Stomach (tissue), 9 donors: ENCODE data around the gene MACROD1. TPM values are rescaled to one million over a fixed set of nuclear protein-coding genes. Genes with fewer than 3 reads are reported as not detected.

ENCODE experiments used
- DNase-seq, 2 donors: peaks; one replicate each; pipeline versions ENCODE4 v3.0.0 to v3.0.0-alpha.2; 2013 to 2019
- H3K27ac ChIP-seq, 5 donors: fragments of 200-600 bp in 4 of 5; sonication (generic) in 4 of 5; one replicate each; pipeline ENCODE4 v1.5.1; 2013 to 2019; ENCODE audit warnings: mild to moderate bottlenecking in 1 of 5, moderate library complexity in 1 of 5
- H3K27me3 ChIP-seq, 3 donors: fragments of 200-600 bp; sonication (generic); one replicate each; pipeline ENCODE4 v1.5.1; 2017 to 2019; ENCODE audit warnings: mixed run types in 1 of 3
- H3K36me3 ChIP-seq, 4 donors: fragments of 200-600 bp; sonication (generic); 1 replicate in 3 of 4; 2 replicates in 1 of 4; pipeline ENCODE4 v1.5.1; 2016 to 2019
- H3K4me1 ChIP-seq, 4 donors: fragments of 200-600 bp; sonication (generic); one replicate each; pipeline ENCODE4 v1.5.1; 2016 to 2019
- H3K4me3 ChIP-seq, 4 donors: fragments of 200-600 bp; sonication (generic) in 3 of 4; one replicate each; pipeline ENCODE4 v1.5.1; 2016 to 2019; ENCODE audit warnings: mild to moderate bottlenecking in 1 of 4
- H3K9me3 ChIP-seq, 4 donors: fragments of 200-600 bp; sonication (generic); one replicate each; pipeline ENCODE4 v1.5.1; 2016 to 2019
- EP300 ChIP-seq: sonication (generic); formaldehyde crosslinking; IDR thresholded peaks from one replicate; pipeline ENCODE4 v1.6.1; 2017; ENCODE audit warnings: antibody characterized with exemption
- POLR2A ChIP-seq, 4 donors: fragments of 450-650 bp; IDR thresholded peaks; one replicate each; pipeline ENCODE4 v1.6.1; 2016; ENCODE audit warnings: antibody characterized with exemption in 4 of 4, control low read depth in 2 of 4, mild to moderate bottlenecking in 1 of 4, moderate library complexity in 1 of 4
- POLR2AphosphoS5 ChIP-seq, 3 donors: sonication (generic); formaldehyde crosslinking; IDR thresholded peaks; one replicate each; pipeline ENCODE4 v1.6.1; 2016; ENCODE audit warnings: antibody characterized with exemption in 3 of 3
- WGBS, 5 donors: extraction: QIAGEN DNeasy Blood & Tissue Kit in 3 of 5; methylation state at CpG; one replicate each; pipeline versions ENCODE4 v1.1.5 to v1.1.7; 2013 to 2018; 5-methylcytosine and 5-hydroxymethylcytosine counted together
- intact Hi-C: fragments of 100-400 bp; cut with DNase I; formaldehyde crosslinking; loops from one replicate; pipeline ENCODE4 v1.15.1; 2023; ENCODE audit warnings: low total_unique reads
- polyA plus RNA-seq, 3 donors: library from polyadenylated mRNA; stranded (reverse); fragments of 200-250 nt; gene quantifications; one replicate each; pipeline ENCODE4 v1.2.3, GENCODE V29; 2013
- total RNA-seq, 5 donors: library from RNA; depleted of rRNA; stranded (reverse); fragments of >200 nt; gene quantifications; one replicate each; pipeline versions ENCODE4 v1.1.0 to v1.2.3, GENCODE V29; 2014 to 2016
- TF ChIP-seq, protein P1 (sequence below), 7 experiments: fragments of 450-650 bp in 4 of 7; fragments of 200-600 bp in 3 of 7; sonication (generic) in 3 of 7; IDR thresholded peaks; one replicate each; pipeline ENCODE4 v1.5.1; 2016 to 2019; ENCODE audit warnings: antibody characterized with exemption in 7 of 7, control low read depth in 2 of 7, mild to moderate bottlenecking in 1 of 7
- donor health status: healthy with polysubstance abuse.
- donor health status: Bipolar disorder and iron deficiency.
- donor health status: healthy.

MACROD1 gene
- total and polyA plus RNA-seq, 8 donors, result 18.0 to 283 (median 47.4) TPM

DNA sequence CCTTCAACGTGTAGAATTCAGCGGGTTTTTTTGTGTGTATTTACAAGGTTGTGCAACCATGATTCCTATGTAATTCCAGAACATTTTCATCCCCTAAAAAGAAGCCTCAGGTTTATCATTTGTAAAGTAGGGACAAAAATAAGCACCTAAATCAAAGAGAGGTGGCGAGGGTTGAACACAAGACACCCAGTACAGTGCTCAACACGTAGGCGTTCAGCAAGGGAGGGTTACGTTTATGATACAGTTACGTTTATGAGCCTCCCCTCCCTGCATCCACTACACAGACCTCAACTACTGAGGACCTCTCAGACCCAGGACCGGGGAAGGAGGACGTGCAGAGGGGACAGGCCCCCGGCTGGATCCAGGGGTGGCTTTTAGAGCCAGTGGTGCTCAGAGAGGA, 85.5 kb downstream of the MACROD1 start:
- DNase-seq, result no peak
- H3K36me3 ChIP-seq, result no peaks in the 10 kb centered on the region
- no peaks in the 10 kb centered on the region for H3K9me3 ChIP-seq
- H3K4me3 ChIP-seq, result no peak overlapping the region
- no peaks in the 10 kb centered on the region for H3K27me3 ChIP-seq
- WGBS, 5 donors, result 88 to 95% (median 92%) methylated on average over 9 to 10 of the region's 10 CpGs
- intact Hi-C loops, result no loop called here
- H3K27ac ChIP-seq, result no peak overlapping the region
- TF ChIP-seq, protein P1, sequence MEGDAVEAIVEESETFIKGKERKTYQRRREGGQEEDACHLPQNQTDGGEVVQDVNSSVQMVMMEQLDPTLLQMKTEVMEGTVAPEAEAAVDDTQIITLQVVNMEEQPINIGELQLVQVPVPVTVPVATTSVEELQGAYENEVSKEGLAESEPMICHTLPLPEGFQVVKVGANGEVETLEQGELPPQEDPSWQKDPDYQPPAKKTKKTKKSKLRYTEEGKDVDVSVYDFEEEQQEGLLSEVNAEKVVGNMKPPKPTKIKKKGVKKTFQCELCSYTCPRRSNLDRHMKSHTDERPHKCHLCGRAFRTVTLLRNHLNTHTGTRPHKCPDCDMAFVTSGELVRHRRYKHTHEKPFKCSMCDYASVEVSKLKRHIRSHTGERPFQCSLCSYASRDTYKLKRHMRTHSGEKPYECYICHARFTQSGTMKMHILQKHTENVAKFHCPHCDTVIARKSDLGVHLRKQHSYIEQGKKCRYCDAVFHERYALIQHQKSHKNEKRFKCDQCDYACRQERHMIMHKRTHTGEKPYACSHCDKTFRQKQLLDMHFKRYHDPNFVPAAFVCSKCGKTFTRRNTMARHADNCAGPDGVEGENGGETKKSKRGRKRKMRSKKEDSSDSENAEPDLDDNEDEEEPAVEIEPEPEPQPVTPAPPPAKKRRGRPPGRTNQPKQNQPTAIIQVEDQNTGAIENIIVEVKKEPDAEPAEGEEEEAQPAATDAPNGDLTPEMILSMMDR (IDR thresholded peaks at IDR 0.05), result no peak
- TF ChIP-seq POLR2AphosphoS5 (IDR thresholded peaks at IDR 0.05), result no peak
- no peak for TF ChIP-seq EP300
- TF ChIP-seq POLR2A (IDR thresholded peaks at IDR 0.05), result no peak
- H3K4me1 ChIP-seq, result peaks cover 0 to 15% (median 6%) of the 10 kb centered on the region in 4 donors

DNA sequence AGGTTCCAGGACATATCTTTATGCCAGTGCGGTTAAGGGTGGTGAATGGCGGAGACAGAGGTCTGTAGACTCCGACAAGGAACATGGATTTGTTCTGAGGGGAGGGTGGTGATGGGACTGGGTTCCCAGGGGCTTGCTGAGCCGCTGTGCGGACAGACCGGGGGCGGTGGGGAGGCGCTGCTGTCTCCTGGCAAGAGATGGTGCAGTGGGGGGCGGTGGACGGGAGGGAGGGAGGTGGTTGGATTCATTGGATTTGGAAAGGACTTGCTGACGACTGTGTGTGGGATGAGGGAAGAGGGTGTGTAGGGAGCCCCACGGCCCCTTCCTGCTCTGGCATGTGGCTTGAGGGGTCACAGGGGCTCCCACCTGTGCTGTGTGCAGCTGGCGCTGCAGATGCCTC, 87.0 kb downstream of the MACROD1 start:
- Histone ChIP-seq H3K27me3 (no peaks in the 10 kb centered on the region), H3K27ac (no peak overlapping the region), H3K4me1 (peaks cover 0 to 3% (median 1%) of the 10 kb centered on the region in 4 donors), H3K36me3 (no peaks in the 10 kb centered on the region), H3K4me3 (no peak overlapping the region), H3K9me3 (no peaks in the 10 kb centered on the region)
- 77 to 84% (median 79%) methylated on average over 13 of the region's 13 CpGs for WGBS, 5 donors
- TF ChIP-seq POLR2A (IDR thresholded peaks at IDR 0.05) (no peak), EP300 (no peak), POLR2AphosphoS5 (IDR thresholded peaks at IDR 0.05) (no peak)
- TF ChIP-seq, protein P1 (IDR thresholded peaks at IDR 0.05), result no peak
- intact Hi-C loops, result no loop called here
- no peak for DNase-seq

DNA sequence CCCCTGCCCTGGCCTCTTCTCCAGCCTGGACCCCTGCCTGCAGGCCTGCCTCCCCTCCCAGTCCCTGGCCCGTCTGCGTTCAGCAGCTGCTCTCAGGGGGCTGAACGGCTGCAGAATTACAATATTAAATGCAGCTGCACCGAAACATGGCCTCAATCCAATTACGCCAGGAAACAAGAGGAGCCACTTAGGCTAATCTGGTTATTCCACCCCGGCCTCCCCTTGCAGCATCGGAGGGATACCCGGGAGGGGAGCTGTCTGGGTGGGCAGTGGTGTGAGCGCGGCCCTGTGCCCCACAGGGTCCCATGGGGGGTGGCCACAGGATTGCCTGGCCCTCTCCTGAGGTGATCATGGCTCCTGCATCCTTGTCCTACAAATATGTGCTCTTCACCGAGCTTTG, 87.6 kb downstream of the MACROD1 start:
- Histone ChIP-seq H3K27me3 (no peaks in the 10 kb centered on the region), H3K4me1 (peaks cover 0 to 3% (median 0%) of the 10 kb centered on the region in 4 donors), H3K9me3 (no peaks in the 10 kb centered on the region), H3K27ac (no peak overlapping the region), H3K4me3 (no peak overlapping the region), H3K36me3 (no peaks in the 10 kb centered on the region)
- intact Hi-C loops, result no loop called here
- WGBS, 5 donors, result 76 to 86% (median 79%) methylated on average over 11 of the region's 11 CpGs
- DNase-seq, result peak in 1 of 2 donors; percentile 82
- no peak for TF ChIP-seq EP300
- TF ChIP-seq POLR2AphosphoS5 (IDR thresholded peaks at IDR 0.05), result no peak
- TF ChIP-seq, protein P1 (IDR thresholded peaks at IDR 0.05), result no peak
- no peak for TF ChIP-seq POLR2A (IDR thresholded peaks at IDR 0.05)

DNA sequence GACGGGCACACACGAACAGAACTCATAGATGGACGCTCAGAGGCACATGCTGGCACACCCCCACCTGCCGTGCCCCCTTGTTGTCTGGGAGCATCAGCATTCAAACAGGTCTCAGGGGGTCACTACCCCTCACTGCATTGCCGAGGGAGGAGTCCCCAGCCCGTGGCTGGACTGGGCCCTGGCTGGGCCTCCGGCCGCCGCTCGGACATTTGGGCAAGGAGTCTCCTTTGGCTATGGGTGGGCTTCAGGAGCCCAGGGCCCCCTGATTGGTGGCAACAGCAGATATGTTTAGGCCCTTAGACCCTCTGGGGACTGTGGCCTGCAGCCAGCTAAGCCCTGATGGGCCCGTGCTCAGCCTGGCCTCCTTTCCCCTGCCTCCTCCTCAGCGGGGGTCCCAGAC, 88.3 kb downstream of the MACROD1 start:
- Histone ChIP-seq H3K4me3 (no peak overlapping the region), H3K36me3 (no peaks in the 10 kb centered on the region), H3K27me3 (no peaks in the 10 kb centered on the region), H3K27ac (no peak overlapping the region), H3K4me1 (no peaks in the 10 kb centered on the region), H3K9me3 (no peaks in the 10 kb centered on the region)
- WGBS, 5 donors, result 79 to 92% (median 90%) methylated on average over 2 to 12 of the region's 12 CpGs
- TF ChIP-seq POLR2AphosphoS5 (IDR thresholded peaks at IDR 0.05) (no peak), POLR2A (IDR thresholded peaks at IDR 0.05) (no peak), EP300 (no peak)
- TF ChIP-seq, protein P1 (IDR thresholded peaks at IDR 0.05), result no peak
- DNase-seq, result no peak
- intact Hi-C loops, result no loop called here
